A172 (cell line): ENCODE results near the gene JAK1. TPM values are rescaled to one million over a fixed set of nuclear protein-coding genes. Genes with fewer than 3 reads are reported as not detected.
"Not testable (repeated sequence)": the region's sequence is repeated elsewhere in the genome, so short reads cannot be mapped to it uniquely, and the experiment has no call there.

ENCODE experiments used
- DNase-seq: peaks from one replicate; pipeline ENCODE4 v3.0.0-alpha.2; 2015; ENCODE audit warnings: low spot score
- total RNA-seq: library from RNA; depleted of rRNA; stranded (reverse); fragments of >200 nt; shearing (Covaris generic); gene quantifications from 2 replicates; pipeline ENCODE4 v1.2.3, GENCODE V29; 2014

Gene JAK1
- total RNA-seq, 1 experiment from 2014 or later: 70.5 TPM

DNA sequence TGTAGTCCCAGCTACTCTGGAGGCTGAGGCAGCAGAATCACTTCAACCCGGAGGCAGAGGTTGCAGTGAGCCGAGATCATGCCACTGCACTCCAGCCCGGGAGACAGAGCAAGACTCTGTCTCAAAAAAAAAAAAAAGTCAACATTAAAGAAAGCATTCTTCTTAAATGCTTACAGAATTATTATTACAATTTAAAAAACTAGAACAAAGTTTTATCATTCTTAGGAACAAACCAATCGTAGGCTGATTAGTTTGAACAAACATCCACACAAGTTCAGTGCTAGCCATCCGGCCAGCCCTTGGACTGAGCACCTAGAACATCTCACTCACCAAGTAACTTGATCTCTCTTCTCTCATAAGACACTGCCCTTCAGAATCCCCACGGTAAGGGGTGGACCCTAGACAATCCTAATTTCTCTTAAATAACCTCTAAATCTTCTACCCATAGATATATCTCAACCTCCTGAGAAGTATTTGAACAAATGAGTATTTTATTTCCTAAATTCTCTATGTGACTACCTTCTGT is 16.0 kb downstream of the JAK1 start:
- no peak for DNase-seq

DNA sequence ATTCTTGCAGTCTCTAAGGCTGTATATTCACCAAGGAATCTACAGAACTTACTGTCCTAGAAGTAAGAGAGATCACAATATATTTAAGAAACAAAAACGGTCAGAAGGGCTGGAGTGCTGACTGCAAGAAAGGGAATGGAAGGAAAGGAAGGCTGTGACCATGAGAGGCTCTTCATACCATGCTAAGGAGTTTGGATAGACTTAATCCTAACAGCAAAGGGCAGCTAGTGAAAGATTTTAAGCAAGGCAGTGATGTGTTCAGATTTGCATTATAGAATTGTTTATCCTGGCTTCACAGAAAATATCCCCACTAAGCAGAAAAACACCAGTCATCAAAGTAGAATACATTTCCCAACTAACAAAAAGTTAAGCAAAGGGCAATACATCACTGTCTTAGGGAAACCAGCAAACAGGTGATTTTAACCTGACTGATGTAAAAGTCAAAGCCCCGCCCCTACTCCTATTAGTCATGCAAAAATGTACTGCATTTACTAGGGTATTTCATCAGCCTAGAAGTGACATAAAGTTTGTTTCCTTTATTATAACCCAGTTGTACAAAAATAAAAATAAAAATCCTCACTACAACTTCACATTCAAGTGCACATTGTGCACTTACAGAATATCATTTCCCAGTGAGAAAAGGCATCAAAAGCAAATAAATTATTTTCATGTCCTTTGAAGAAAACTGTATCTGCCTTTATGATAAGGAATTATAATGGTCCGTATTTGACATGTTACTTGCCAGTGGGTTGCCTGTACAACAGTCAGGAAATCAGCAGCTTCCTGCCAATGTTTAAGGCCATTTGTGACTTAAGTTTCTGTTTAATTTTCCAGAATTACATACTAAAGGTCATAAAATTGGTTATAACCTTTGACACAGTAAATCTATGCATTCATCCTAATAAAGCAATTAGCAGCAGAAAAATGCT is 17.2 kb downstream of the JAK1 start:
- DNase-seq: peak; percentile 18

DNA sequence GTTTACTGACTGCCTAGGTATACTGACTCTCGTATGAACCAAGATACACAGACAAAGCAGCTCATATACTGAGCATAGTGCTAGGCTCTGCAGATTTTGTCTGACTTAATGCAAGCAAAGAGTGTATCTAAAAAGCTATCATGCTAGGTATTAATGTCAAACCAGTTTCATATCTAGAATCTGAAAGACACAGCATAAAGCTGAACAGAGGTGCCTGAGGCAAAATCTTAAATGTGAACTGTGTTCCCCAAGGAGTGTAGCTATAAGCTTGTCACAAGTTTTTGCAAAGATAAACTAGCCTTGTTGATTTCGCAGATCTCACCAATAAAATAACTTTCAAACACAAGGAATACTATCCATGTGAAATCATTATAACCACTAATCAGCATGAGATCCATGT is 18.1 kb downstream of the JAK1 start:
- no peak for DNase-seq

DNA sequence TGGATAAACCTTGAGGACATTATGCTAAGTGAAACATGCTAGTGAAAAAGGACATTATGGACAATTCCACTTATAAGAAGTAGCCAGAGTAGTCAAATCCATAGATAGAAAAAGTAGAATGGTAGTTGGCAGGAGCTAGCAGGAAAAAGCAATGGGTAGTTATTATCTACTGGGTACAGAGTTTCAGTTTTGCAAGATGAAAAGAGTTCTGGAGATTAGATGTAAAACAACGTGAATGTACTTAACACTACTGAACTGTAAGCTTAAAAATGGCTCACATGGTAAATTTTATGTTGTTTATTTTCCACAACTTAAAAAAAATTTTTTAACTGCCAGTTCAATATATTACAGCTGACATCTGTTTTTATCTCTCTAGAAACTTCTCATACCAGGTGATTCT is 19.4 kb downstream of the JAK1 start:
- no peak for DNase-seq

DNA sequence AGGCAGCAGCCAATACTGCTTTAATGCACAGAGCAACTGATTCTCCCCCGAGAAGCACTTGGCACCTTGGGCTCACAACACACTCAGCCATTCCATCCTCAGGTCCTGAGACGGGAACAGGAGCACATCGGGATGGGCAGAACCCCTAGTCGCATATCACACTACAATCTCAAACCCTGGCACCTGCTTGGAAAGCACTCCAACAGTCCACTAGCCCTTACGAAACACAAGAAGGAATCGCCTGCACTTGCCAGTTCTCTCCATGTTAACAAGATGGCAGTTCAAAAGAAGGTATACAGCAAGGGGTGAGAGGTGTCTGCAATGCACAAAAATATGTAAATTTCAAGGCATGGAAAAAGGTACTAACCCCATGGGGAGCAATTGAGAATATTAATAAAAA is 21.4 kb downstream of the JAK1 start:
- no peak for DNase-seq

DNA sequence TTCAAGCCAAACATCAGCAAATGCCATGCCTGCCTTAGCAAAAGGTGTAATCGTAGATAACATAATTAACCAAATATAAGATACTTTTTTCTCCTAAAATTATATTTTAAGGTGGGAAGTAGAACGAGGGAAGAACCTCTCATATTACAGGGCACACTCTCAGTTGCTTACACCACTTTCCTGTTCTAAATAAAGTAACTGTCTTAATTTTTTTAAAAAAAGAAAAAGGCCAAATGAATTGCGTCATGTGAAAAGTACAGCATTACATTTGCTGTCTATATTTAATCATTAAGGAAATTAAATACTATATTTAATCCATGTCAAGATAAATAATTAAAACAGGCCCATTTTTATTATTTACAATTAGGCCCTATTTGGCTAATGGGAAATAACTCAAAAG is 23.7 kb downstream of the JAK1 start:
- no peak for DNase-seq

DNA sequence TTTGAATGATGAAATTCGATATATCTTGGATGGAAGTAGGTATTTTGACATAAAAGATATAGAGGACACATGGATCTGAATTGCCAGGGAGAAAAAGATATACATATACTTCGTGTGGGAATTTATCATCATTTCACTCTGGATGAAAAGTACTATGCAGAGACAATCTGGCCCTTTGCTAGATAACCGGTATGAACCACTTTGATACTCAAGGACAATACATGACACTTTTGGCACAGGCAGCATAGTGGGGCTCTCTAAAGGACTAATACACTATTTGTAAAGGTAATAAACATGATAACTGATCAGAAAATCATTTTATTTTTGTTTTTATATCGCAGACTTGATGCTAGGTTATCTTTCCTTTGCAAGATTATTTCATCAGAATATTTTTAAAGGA is 24.2 kb downstream of the JAK1 start:
- DNase-seq: no peak

DNA sequence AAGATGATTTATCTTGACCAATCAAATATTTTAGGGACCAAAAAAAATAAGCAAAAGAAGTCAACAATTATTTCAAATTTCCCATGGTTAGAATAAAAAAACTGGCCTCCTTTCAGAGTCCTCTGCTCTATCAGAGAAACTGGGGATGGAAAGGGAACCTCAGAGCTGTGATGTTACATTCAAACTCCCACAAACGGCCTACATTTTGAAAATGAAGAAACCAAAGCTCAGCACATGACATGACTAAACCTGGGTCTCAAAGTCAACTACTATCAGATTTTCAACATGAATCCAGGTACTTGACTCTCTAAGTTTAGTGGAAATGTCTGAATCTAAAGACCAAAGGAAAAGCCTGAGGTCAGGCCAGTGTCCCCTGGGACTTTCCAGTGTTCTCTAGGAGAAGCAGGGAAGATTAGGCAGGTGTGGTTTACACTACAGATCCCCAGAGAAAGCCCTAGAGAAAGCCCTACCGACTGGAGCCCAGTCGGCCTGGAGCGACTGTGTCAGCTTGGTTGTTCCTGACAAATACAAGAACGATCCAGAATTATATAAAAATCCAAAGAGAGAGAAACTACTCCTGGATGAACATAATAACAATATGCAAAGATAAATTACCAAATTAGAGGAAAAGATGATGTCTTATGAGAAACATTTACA is 24.8 kb downstream of the JAK1 start:
- no peak for DNase-seq

DNA sequence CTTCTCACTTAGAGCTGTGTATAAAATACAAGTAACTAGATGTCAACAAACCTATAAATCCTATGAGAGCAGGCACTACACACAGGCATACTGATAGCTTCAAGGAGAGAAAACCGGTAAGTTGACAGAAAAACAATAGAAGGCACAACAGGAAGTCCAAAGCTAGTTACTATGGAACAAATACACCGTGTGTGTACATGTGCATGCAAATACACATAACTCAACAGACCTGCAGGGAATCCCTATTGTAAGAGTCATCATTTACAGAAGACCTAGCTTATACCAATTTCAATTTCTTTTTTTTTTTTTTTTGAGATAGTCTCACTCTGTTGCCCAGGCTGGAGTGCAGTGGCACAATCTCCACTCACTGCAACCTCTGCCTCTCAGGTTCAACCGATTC is 26.3 kb downstream of the JAK1 start:
- no peak for DNase-seq

DNA sequence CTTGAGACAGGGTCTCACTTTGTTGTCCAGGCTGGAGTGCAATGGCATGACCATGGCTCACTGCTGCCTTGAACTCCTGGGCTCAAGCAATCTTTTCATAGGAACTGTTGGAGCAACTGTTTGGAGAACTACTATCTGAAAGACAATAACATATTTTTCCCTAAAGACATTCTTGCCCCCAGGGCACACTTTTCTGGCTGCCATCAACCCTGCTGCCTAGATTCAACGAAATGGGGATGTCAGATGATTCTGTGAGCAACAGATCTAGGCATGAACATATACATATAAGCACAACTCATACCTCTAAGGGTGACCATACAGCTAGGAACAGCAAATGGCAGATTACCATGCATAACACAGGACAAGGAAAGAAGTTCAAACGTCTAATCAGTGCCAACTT is 27.4 kb downstream of the JAK1 start:
- no peak for DNase-seq

DNA sequence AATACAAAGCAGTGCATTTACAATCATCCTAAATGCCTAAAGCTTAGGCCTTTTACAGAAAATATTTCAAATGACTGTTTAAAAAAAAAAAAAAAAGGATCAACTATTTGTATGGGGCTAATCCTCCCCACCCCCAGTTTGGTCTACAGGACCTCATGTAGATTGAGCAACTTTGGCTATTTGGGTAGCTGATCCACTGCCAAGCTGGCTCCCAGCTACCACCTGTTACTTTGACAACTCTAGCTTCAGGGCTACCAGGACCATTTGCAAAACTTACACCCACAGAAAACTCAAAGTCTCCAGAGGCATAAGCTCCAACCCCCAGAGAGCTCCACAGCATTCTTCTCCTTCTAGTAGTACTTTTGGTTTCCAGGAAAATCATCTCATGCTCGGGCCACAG is 29.4 kb downstream of the JAK1 start:
- no peak for DNase-seq

DNA sequence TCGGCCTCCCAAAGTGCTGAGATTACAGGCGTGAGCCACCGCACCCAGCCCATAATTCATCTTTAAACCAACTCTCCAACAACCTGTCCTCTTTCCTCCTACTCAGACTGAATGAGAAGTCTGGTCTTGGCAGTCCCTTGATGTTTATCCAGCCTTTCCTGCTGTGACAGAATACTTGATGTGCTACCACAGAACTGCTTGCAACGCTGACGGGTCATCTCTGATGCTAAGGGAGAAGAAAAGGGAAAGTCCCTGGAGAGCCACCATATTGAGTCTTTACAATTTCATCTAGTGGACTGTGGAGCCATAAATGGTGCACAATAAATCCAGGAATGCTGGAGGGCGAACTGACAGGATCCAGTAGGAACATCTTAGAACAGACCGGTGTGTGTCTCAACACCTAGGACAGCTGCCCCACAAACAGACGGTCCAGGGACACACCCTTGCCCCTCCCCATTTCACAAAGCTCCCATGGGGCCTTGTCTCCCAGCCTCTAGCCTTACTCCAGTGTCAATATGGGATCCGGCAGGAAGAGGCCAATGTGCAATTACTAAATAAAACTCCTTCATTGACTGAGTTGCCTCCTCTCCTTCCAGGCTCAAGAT is 30.7 kb downstream of the JAK1 start:
- DNase-seq: no peak

DNA sequence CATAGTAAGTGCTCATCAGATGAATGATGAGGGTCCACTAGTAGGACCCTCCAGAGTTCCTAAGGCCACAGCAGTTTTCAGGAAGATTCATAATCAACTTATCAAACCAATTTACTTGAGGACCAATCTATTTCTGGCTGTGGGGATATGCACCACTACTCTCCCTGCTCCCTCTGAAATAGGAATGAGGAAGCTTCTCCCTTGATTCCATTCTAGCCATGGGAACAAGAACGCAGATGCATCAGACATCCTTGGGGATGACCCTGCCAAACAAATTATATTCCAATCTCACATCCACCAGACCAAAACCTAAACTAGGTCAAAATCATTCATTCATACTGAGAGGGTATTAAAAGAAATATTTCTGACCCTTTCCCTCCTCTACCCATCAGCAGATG is 31.5 kb downstream of the JAK1 start:
- no peak for DNase-seq

DNA sequence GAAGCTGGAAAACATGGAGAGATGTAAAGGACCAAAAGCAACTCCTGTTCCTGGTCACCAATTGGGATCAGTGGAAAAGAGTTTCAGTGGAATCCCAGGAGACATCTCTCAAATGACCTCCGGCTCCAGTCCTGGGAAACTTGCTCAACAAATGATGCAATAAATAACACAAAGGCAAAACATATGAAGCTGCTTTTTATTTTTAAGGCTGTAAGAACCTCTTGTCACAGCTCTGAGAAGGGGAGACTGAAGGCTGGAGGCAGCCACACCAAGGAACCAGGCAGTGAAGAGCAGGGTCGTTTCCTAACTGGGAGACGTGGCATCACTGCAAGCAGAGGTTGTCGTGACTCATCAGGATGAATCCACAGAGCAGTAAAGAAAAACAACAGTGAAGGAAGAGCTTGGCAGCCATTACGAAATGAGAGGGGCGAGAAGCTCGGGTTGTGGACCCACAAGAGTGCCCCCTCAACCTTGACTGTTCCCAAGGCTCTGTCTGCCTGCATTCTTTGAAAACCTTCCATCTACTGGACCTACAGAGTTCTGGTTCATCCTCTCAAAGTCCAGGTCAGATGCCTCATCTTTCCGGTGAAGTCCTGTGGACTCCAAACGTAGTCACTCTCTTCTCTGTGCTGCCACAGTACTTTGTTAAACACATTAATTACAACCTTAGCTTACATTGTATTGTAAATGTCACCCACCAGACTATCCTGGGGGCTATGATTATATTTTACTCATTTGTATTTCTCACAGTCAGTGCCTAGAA is 32.1 kb downstream of the JAK1 start:
- DNase-seq: peak; percentile 59

DNA sequence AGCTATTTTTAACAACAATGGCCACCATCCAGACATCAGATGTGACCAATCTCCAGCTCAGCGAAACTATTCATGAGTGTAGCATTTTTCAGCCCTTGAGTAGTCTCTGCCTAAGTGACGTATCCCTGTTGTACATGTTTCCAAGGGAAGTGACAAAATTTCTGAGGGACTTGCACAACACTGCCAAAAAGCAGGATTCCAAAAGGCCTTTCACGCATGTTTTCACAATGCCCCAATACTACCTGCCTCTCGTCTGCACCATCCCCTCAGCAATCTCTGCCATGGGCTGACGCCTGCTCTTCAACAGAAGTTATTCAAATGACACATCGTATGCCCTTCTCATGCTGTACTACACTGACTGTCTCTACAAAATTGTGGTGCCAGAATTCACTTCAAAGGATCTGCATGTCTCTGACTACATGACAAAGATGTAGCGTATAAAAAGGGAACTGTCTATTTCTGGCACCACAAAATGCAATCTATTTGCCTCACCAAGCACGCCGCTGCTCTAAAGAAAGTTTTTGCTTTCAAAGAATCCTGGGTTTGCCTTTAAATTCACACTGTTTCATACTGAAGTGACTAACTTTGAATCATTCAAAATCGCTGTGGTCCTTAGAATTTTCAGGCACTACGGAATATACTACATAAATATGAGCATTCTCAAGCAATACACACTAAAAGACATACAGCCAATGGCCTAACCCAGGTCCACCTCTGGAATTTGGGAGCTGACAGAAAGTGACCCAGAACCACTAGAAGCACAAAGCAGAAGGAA is 32.9 kb downstream of the JAK1 start:
- peak; percentile 60 for DNase-seq

DNA sequence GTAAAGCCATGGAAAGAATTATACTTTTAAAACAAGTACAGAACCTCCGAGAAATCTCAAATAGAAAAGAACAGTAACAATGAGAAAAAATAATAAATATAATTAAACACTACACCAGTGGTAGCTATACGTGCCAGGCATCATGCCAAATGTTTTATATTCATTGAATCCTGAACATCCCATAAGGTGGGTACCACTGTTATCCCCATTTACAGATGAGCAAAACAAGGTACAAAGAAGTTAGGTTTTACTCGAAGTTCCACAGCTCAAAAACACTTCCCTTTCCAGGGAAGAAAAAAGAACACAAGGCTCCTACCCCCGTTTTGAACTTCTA is 33.4 kb downstream of the JAK1 start:
- DNase-seq: no peak

DNA sequence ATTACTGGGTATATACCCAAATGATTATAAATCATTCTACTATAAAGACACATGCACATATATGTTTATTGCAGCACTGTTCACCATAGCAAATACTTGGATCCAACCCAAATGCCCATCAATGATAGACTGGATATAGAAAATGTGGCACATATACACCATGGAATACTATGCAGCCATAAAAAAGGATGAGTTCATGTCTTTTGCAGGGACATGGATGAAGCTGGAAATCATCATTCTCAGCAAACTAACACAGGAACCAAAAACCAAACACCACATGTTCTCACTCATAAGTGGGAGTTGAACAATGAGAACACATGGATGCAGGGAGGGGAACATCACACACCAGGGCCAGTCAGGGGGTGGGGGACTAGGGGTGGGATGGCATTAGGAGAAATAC is 35.7 kb downstream of the JAK1 start:
- DNase-seq: not testable (repeated sequence)

DNA sequence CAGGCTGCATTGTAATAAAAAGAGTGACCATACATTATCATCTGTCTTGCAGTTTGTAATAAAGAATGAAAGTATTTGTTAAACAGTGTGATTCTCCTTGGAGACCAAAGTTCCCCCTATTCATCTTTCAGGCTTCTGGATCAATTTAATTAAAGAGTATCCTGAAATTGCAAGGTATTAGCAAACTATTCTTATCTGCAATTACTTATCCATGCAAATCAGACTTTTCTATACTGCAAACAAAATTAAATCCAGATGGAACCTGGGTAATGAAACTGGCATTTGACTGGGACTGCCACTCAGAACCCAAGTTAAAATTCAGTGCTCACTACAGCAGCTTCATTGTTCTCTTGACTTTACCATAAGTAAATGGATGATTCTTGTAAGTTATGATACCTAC is 37.1 kb downstream of the JAK1 start:
- no peak for DNase-seq

DNA sequence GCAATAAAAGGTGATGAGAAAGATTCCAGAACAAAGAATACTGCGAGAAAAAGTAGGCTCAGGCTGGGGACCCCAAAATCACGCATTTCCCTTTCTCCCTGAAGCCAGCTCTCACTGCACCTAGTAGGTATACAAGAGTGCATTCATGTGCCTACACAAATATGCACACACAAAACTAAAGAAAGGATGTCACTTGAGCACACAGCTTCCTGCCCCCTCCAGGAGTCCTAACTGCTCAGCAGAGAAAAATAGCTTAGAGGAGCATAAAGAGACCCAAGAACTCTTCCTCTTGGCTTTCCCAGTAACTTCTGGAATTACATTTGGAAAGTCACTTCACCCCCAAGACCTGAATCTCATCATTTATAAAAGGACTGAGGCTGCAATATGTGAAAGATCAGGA is 38.0 kb downstream of the JAK1 start:
- no peak for DNase-seq

DNA sequence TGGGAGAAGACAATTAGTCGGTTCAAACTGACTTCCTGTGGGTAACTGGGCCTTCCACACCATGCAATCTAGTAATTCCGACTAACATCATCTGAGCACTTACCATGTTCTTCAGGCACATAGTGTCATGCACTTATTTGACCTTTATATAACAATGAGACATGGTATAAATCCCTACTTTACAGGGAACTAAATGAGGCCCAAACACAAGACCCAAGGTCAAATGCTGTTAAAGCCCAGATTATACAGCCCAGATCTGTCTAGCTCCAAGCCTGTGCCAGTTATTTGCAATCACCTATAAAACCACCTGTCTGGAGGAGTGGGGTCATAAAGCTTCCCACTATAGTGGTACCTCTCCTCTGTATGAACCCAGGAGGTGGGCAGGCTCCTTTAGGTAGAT is 40.8 kb downstream of the JAK1 start:
- no peak for DNase-seq

DNA sequence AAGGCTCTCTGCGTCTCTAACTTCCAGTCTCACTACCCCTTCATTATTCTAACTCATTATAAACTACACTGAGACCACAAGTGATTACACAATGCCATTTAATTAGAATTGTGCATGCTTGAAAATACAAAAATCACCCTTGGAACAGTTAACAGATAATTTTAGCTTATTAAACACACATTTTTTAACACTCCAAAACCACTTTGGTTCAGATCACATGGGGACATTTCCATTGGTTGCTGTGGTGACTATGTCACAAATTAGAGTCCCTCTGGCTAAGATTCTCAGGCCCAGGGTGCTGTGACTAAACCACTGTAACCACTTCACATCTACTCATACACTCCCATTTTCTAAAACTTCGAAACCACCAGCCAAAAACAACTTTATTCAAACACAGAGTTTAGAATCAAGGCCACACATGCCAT is 43.0 kb downstream of the JAK1 start:
- no peak for DNase-seq
